Subcutaneous adipose tissue (tissue), 4 donors: ENCODE measurements around the gene RNLS. TPM values are rescaled to one million over a fixed set of nuclear protein-coding genes. Genes with fewer than 3 reads are reported as not detected.

Experiments
- CTCF ChIP-seq: fragments of 450-650 bp; IDR thresholded peaks from one replicate; pipeline ENCODE4 v1.5.1; 2016; ENCODE audit warnings: low read depth, mild to moderate bottlenecking, control low read depth, antibody characterized with exemption, moderate library complexity
- total RNA-seq, 4 donors: library from RNA; depleted of rRNA; stranded (reverse); fragments of >200 nt; gene quantifications; one replicate each; pipeline ENCODE4 v1.1.0, GENCODE V29; 2016

RNLS gene
- total RNA-seq, 4 donors from 2014 or later: 14.1 to 27.7 (median 23.1) TPM

DNA sequence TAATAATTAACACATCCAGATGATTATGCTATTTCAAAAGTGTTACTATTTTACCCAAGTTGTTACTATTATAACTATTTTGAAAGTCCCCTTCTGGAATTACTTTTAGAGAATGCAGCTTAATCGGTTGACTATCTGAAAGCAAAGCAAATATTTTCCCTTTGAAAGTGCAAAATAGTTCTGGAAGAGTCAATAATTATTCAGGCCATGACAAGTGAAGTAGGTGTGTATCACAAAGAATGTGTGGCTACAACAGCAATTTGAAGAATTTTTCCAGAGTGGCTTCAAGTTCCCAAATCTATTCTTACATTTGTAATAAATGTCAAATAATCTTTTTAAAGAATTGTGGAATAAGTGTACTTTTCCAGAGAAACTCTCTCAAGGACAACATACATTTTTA lies 42.8 kb downstream of the RNLS start:
- no peak for TF ChIP-seq CTCF

DNA sequence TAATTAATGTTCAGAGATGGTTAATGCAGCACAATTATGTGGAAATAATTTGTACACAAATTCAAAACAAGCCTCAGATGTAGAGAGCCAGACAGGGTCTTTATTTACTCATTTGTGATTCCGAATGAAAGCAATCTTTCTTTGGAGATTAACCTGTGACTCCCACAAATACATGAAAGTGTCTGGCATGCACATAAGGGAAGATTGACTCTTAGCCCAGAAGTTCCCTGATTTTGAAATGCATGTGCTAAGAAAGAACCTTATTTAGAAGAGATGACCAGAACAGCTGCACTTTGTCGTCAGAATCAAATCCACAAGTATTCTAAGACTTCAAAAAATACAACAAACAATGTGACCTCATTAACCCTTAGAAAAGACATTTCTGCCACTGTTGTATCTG lies 45.1 kb downstream of the RNLS start:
- no peak for TF ChIP-seq CTCF

DNA sequence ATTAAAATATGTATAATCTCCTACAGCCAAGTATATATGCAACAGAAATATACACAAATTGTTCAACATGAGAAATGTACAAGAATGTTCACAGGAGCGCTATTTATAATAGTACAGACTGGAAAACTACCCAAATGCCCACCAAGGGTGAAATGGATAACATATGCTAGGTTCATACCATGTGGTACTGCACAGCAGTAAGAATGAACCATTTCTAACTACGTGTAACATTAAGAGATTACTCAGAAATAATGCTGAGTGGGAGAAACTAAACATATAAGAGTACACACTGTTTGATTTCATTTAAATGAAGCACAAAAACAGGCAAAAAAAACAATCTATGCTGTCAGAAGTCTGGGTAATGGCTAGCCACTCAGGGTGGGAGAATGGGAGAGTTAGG lies 45.8 kb downstream of the RNLS start:
- no peak for TF ChIP-seq CTCF

GRCh38 chr10:88536437-88536836 lies 46.7 kb downstream of the RNLS start:
- no peak for TF ChIP-seq CTCF

GRCh38 chr10:88534072-88534665 lies 48.9 kb downstream of the RNLS start:
- TF ChIP-seq CTCF: no peak

- TF ChIP-seq CTCF: no peak
These were observed 51.6 kb downstream of the RNLS start for GRCh38 chr10:88531392-88532052.

DNA sequence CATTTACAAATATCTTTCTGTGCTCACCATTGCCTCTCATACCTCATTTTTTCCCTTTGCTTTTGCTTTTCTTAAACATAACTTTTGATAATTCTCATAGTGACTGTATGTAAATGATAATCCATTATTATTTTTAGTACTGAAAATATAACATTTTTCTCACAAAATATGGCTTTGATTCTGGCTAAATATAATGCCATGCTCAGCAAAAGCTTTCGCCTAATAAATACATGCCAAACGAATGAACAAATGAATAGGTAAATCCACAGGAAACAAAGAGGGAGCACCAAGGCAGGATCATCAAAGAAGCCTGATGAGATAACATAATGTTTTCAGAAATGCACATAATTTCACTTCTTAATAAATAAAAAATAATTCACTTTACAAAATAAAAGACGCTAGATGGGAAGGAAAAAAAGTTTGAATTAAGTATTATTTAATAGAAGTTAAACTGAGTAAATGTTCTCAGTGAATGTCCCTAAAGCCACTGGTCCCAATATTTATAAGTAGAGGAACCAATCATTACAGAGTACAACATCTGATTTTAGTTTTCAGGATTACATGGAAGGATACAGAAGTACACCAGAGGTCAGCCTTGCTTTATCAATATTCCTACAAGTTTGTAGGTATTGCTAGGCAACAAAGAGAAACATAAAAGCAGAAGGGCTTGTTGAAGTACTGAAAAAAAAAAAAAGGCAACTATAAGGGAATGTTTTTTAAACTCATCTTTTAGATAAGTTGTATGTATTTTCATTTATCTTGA lies 52.3 kb downstream of the RNLS start:
- TF ChIP-seq CTCF: no peak
